ENCODE results near the gene DPPA2.

DNA sequence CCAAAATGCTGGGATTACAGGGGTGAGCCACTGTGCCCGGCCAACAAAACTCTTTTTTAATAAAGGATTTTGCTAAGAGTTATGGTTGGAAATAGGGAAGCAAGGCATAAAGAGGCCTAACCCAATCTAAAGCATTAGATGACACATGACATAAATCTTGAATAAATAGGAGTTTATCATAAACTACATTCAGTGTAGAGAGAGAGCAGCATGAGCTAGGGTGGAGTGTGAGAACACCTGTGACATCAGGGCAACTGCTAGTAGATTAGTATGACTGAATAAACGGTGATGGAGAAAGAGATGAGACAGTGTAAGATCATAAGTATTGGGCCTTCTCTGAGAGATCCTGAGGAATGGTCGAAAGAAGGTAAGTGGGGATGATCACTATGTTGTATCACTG lies 63.7 kb downstream of the DPPA2 start:
- TF ChIP-seq EZH2 (IDR thresholded peaks at IDR 0.05) (no peak), POLR2AphosphoS5 (IDR thresholded peaks at IDR 0.05; ENCODE audit: borderline replicate concordance, low read depth, low read length) (no peak), FOXP2 (optimal IDR thresholded peaks at IDR 0.05; ENCODE audit: control extremely low read depth, extremely low read length, insufficient read depth) (no peak)
